ENCODE data around the gene EIF1AX. TPM values are rescaled to one million over a fixed set of nuclear protein-coding genes. Genes with fewer than 3 reads are reported as not detected.
A peak's percentile ranks its signal among the peaks of the same experiment; 100 is the strongest.

The EIF1AX gene, protein sequence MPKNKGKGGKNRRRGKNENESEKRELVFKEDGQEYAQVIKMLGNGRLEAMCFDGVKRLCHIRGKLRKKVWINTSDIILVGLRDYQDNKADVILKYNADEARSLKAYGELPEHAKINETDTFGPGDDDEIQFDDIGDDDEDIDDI
- 29.0 and 42.4 TPM in 2 replicates for total RNA-seq

DNA sequence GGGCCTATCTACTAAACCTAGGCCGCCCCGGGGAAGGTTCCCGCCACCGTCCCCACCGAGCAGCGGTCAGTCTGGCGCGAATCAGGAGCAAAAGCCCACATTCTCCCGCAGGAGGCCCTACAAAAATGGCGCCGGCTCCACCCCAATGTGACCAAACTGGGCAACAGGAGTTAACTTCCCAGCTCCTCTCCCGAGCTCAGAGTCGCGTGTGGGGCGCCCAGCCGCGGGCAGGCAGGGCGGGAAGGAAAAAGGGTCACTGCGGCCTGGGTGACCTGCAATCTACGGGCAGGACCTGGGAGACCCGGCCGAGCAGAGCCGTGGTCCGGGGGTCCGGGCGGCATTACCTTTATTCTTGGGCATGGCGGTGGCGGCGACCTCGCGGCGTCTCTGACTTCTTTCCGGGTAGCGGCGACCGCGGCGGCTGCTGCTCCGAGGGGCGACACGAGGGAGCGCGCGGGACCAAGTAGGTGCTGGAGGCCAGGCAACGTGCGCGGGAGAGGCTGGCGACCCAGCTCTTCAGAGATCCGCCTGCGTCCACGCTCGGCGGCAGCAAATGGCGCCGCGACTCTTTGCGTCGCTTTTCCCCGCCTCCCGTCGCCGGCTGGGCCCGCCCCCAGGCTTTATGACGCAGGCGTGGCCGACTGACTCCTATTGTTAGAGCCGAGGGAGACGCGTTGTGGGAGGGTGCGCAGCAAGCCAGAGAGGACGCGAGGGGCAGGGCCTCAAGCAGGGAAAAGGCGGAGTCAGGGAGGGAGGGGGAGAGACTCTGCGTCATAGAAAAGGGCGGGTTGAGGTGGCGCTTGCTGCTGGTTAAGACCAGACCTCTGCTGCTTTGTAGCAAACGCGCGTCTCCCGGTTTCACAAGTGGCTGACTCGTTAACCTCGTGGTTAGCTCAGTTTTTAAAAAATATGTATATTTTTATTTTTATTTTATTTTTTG, at the start of gene EIF1AX:
Gene EIF1AX (minus strand): TSS at position 558 of the 940 bp plus-strand sequence. CDS start 198 bp downstream, at position 360.
- Histone ChIP-seq H3K4me2 (ENCODE audit: insufficient read depth, low read length) (peak within 1 kb of the TSS; percentile 87), H3K27me3 (ENCODE audit: insufficient read depth, low read length) (no peaks in the 10 kb centered on the region), H3K27ac (ENCODE audit: low read depth, low read length) (peak within 1 kb of the TSS; percentile 86), H3K79me2 (ENCODE audit: insufficient read depth, low read length) (peaks cover 43% of the 10 kb centered on the region), H3K9me3 (ENCODE audit: low read depth, low read length) (no peaks in the 10 kb centered on the region), H3K4me1 (ENCODE audit: insufficient read depth, low read length) (peaks cover 14% of the 10 kb centered on the region), H3K4me3 (ENCODE audit: insufficient read depth, low read length) (peak within 1 kb of the TSS; percentile 93), H4K20me1 (ENCODE audit: insufficient read depth, low read length) (peaks cover 23% of the 10 kb centered on the region), H2AFZ (ENCODE audit: low read length) (peak within 1 kb of the TSS; percentile 86), H3K36me3 (ENCODE audit: insufficient read depth, low read length) (peaks cover 16% of the 10 kb centered on the region)
- DNase-seq (ENCODE audit: insufficient read length, low spot score, missing footprints): peak; percentile 91
- TF ChIP-seq, protein P1, sequence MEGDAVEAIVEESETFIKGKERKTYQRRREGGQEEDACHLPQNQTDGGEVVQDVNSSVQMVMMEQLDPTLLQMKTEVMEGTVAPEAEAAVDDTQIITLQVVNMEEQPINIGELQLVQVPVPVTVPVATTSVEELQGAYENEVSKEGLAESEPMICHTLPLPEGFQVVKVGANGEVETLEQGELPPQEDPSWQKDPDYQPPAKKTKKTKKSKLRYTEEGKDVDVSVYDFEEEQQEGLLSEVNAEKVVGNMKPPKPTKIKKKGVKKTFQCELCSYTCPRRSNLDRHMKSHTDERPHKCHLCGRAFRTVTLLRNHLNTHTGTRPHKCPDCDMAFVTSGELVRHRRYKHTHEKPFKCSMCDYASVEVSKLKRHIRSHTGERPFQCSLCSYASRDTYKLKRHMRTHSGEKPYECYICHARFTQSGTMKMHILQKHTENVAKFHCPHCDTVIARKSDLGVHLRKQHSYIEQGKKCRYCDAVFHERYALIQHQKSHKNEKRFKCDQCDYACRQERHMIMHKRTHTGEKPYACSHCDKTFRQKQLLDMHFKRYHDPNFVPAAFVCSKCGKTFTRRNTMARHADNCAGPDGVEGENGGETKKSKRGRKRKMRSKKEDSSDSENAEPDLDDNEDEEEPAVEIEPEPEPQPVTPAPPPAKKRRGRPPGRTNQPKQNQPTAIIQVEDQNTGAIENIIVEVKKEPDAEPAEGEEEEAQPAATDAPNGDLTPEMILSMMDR (IDR thresholded peaks at IDR 0.05; ENCODE audit: extremely low read depth, low read depth, low read length): no peak

DNA sequence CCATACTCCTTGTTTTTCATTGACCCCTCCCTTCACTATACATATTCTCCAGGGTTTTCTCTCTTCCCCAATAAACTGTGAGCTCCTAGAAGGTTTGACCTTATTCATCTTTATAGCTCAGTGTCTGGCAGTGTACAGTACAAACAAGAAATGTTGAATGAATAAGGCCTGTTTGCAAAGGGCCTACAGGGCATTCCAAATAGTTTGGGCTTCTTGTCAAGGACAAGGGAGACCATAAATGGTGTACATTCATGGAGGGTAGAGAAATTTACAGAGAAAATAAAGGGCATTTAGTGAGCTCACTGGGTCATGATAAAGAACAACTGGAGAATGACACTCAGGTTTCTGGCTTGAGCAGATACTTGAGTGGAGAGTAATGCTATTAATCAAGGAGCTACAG, 47.5 kb upstream of the EIF1AX start:
- no peaks in the 10 kb centered on the region for H3K9me3 ChIP-seq (ENCODE audit: low read depth, low read length)
- no peak overlapping the region for H3K4me2 ChIP-seq (ENCODE audit: insufficient read depth, low read length)
- TF ChIP-seq, protein P1 (IDR thresholded peaks at IDR 0.05; ENCODE audit: extremely low read depth, low read depth, low read length): no peak
- H3K4me1 ChIP-seq (ENCODE audit: insufficient read depth, low read length): no peaks in the 10 kb centered on the region
- H3K79me2 ChIP-seq (ENCODE audit: insufficient read depth, low read length): no peaks in the 10 kb centered on the region
- H3K27ac ChIP-seq (ENCODE audit: low read depth, low read length): no peak overlapping the region
- DNase-seq (ENCODE audit: insufficient read length, low spot score, missing footprints): no peak
- no peaks in the 10 kb centered on the region for H4K20me1 ChIP-seq (ENCODE audit: insufficient read depth, low read length)
- no peak overlapping the region for H2AFZ ChIP-seq (ENCODE audit: low read length)
- peaks cover 13% of the 10 kb centered on the region for H3K36me3 ChIP-seq (ENCODE audit: insufficient read depth, low read length)
- no peak overlapping the region for H3K4me3 ChIP-seq (ENCODE audit: insufficient read depth, low read length)
- H3K27me3 ChIP-seq (ENCODE audit: insufficient read depth, low read length): no peaks in the 10 kb centered on the region

DNA sequence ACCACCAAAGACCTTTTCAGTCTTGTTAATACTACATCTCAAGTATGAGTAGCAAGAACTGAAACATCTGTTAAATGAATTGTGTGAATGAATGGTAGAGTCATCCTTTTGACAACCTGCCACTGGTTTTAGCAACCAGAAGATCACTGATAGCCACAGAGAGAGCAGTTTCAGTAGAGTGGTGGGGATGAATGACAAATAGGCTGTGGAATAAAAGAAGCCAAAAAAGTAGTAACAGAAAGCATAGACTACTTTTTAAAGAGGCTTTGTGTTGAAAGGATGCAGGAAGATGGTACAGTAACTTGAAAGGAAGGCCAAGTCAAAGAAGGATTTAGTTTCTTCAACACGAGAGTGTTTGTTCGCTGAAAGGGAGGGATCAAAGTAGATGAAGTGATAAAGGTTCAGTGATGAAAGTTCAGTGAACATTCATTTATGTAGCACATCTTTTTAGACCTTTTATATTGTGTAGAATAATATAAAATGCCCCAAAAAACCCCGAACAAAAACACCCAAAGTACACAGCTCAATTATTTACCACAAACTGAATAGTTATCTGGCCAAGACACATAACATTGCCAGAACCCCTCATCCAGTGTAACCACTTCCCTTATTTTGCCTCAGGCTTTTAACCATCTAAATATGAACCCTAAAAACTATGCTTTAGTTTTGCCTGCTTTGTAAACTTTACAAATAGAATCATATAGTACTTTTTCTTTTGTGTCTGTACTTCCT, 40.1 kb upstream of the EIF1AX start:
- H3K79me2 ChIP-seq (ENCODE audit: insufficient read depth, low read length): no peaks in the 10 kb centered on the region
- no peak overlapping the region for H3K27ac ChIP-seq (ENCODE audit: low read depth, low read length)
- no peaks in the 10 kb centered on the region for H3K4me1 ChIP-seq (ENCODE audit: insufficient read depth, low read length)
- DNase-seq (ENCODE audit: insufficient read length, low spot score, missing footprints): no peak
- no peaks in the 10 kb centered on the region for H4K20me1 ChIP-seq (ENCODE audit: insufficient read depth, low read length)
- H3K4me2 ChIP-seq (ENCODE audit: insufficient read depth, low read length): no peak overlapping the region
- peaks cover 8% of the 10 kb centered on the region for H3K36me3 ChIP-seq (ENCODE audit: insufficient read depth, low read length)
- TF ChIP-seq, protein P1 (IDR thresholded peaks at IDR 0.05; ENCODE audit: extremely low read depth, low read depth, low read length): no peak
- no peaks in the 10 kb centered on the region for H3K27me3 ChIP-seq (ENCODE audit: insufficient read depth, low read length)
- no peak overlapping the region for H2AFZ ChIP-seq (ENCODE audit: low read length)
- H3K4me3 ChIP-seq (ENCODE audit: insufficient read depth, low read length): no peak overlapping the region
- no peaks in the 10 kb centered on the region for H3K9me3 ChIP-seq (ENCODE audit: low read depth, low read length)

All from osteoblast (primary cell).